ENCODE measurements around the gene TMEM255B.

- TF ChIP-seq TEAD4 (IDR thresholded peaks at IDR 0.05; ENCODE audit: low read length) (no peak), TEAD4 (CRISPR knock-in tag; IDR thresholded peaks at IDR 0.05; ENCODE audit: borderline replicate concordance) (no peak), POLR2A (conservative IDR thresholded peaks at IDR 0.05) (no peak), POLR2AphosphoS5 (IDR thresholded peaks at IDR 0.05; ENCODE audit: control insufficient read depth, insufficient read depth, low read depth, low read length) (no peak), TAF9B (IDR thresholded peaks at IDR 0.05; ENCODE audit: partially characterized antibody) (no peak), ZBTB33 (CRISPR knock-in tag; IDR thresholded peaks at IDR 0.05) (no peak), NFE2L1 (tag; IDR thresholded peaks at IDR 0.05; ENCODE audit: borderline replicate concordance, low read depth) (no peak), MAZ (CRISPR knock-in tag; conservative IDR thresholded peaks at IDR 0.05 in 1 of 2, IDR thresholded peaks at IDR 0.05 in 1 of 2) (no peak)
These were observed 32.2 kb downstream of the TMEM255B start for GRCh38 chr13:113791226-113791625.
